Fibroblast of mammary gland (primary cell): ENCODE data around the gene AHNAK.
A peak's percentile ranks its signal among the peaks of the same experiment; 100 is the strongest.

Experiments used
- DNase-seq: peaks from one replicate; pipeline ENCODE4 v3.0.0-alpha.2; 2010; ENCODE audit warnings: low read depth
- H3K4me3 ChIP-seq: 2 replicates; pipeline ENCODE4 v1.5.1; 2011; ENCODE audit warnings: low read depth, mild to moderate bottlenecking, low read length, moderate library complexity; ENCODE audit not compliant: control insufficient read depth
- CTCF ChIP-seq: conservative IDR thresholded peaks from 2 replicates; pipeline ENCODE4 v1.5.1; 2011; ENCODE audit warnings: low read depth, low read length, inconsistent platforms; ENCODE audit not compliant: control insufficient read depth, insufficient read depth

Gene AHNAK

GRCh38 chr11:62399172-62399877 is 147.3 kb downstream of the AHNAK start:
- no peak overlapping the region for H3K4me3 ChIP-seq
- no peak for TF ChIP-seq CTCF
- no peak for DNase-seq

- TF ChIP-seq CTCF: no peak
- DNase-seq: peak; percentile 66
- H3K4me3 ChIP-seq: no peak overlapping the region
These were observed 148.3 kb downstream of the AHNAK start for GRCh38 chr11:62398011-62398994.

- no peak for TF ChIP-seq CTCF
- DNase-seq: no peak
- no peak overlapping the region for H3K4me3 ChIP-seq
These were observed 150.6 kb downstream of the AHNAK start for GRCh38 chr11:62395885-62396551.

- peak; percentile 72 for TF ChIP-seq CTCF
- peak; percentile 85 for DNase-seq
- H3K4me3 ChIP-seq: peak overlapping the region; percentile 48
These were observed 151.6 kb downstream of the AHNAK start for GRCh38 chr11:62394825-62395538.

- no peak for DNase-seq
- no peak overlapping the region for H3K4me3 ChIP-seq
- TF ChIP-seq CTCF: no peak
These were observed 152.9 kb downstream of the AHNAK start for GRCh38 chr11:62393735-62394134.

- no peak for TF ChIP-seq CTCF
- no peak for DNase-seq
- H3K4me3 ChIP-seq: no peak overlapping the region
These were observed 153.5 kb downstream of the AHNAK start for GRCh38 chr11:62393061-62393611.
